HG03565 (cell line): ENCODE data around the gene ERVH48-1.
"Not testable (repeated sequence)": the region's sequence is repeated elsewhere in the genome, so short reads cannot be mapped to it uniquely, and the experiment has no call there.

ENCODE experiments used
- ATAC-seq: cut with Tn5 transposase; IDR thresholded peaks from one replicate; pipeline ENCODE4 v1.9.1; 2021; ENCODE audit warnings: mild to moderate bottlenecking, moderate library complexity; ENCODE audit not compliant: unreplicated experiment

The ERVH48-1 gene

DNA sequence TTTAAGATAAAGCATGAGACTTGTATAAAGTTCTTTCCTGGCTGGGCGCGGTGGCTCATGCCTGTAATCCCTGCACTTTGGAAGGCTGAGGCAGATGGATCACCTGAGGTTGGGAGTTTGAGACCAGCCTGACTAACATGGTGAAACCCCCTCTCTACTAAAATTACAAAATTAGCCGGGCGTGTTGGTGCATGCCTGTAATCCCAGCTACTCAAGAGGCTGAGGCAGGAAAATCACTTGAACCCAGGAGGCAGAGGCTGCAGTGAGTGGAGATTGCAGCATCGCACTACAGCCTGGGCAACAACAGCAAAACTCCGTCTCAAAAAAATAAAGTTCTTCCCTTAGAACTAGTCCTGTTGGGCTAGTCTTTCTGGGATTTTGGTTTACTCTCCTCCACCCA is 13.5 kb downstream of the ERVH48-1 start:
- ATAC-seq, result not testable (repeated sequence)

DNA sequence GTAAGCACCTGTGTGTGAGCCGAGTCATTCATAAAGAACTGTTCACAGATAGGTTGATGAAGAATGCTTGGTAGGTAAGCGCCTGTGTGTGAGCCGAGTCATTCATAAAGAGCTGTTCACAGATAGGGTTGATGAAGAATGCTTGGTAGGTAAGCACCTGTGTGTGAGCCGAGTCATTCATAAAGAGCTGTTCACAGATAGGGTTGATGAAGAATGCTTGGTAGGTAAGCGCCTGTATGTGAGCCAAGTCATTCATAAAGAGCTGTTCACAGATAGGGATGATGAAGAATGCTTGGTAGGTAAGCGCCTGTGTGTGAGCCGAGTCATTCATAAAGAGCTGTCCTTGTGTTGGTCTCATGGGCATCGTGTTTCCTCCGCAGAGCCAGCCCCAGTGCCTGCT is 16.9 kb downstream of the ERVH48-1 start:
- ATAC-seq, result not testable (repeated sequence)

DNA sequence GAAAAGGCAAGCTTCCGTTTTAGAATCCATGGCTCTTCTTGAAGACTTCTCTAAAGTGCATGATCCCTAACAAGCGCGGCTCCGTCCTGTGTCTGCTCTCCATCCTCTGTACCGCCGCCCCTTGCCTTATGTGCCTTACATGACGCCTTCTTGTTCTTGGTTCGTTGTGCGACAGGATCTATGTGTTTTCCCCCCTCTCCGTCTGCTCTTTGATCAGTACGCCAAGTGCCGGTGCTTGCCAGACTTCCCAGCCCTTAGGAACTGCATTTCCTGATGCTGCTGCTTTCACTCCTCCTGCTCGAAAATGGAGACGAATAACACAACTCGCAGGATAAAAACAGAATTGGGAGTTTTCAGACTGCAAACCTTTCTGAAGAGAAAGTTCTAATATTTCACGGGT is 19.2 kb downstream of the ERVH48-1 start:
- ATAC-seq, result no peak

DNA sequence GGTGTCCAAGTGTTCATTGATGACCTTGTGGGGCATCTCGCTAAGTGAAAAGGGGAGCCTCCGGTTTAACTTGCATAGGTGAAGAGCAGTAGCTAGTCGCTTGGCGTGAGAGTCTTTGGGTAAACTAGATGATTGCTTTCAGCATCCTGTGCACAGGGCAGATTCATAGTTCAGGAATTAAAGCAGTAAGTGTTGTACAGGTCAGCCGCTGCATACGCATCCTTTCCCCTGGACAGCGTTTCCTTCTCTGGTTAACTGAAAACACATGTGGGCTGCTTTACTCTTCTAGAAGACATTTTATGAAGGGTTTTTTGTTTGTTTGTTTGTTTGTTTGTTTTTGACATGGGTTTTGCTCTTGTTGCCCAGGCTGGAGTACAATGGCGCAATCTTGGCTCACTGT is 20.2 kb downstream of the ERVH48-1 start:
- ATAC-seq, result no peak

DNA sequence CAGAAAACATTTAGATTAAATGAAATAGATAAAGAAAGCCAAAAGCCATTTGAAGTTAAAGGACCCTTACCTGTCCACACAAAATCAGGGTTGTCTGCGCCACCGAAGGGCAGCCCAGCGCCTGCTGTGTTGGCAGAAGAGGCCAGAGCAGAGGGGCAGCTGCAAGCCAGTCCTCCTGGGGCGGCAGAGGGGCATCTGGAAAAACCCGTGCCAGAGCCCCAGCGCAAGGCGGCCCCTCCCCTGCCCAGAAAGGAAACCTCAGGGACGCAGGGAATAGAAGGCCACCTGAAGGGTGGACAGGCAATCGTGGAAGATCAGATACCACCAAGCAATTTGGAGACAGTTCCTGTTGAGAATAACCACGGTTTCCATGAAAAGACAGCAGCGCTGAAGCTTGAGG is 21.6 kb downstream of the ERVH48-1 start:
- ATAC-seq, result no peak

DNA sequence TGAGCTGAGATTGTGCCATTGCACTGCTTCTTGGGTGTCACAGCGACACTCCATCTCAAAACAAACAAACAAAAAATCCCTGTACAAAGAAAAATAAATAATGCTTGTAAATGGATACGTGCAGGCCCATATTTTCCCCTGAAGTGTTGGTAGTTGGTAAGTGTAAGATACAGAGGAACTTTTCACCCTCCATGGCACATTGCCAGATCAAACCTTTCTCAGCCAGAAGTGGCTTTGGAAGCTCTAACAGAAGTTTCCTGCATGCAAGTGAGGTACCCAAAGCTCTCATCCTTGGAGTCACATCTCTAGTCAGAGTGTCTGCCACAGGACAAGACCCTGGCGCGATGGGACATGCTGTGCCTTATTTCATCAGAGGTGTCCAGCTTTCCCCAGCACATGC is 25.0 kb downstream of the ERVH48-1 start:
- ATAC-seq, result no peak

DNA sequence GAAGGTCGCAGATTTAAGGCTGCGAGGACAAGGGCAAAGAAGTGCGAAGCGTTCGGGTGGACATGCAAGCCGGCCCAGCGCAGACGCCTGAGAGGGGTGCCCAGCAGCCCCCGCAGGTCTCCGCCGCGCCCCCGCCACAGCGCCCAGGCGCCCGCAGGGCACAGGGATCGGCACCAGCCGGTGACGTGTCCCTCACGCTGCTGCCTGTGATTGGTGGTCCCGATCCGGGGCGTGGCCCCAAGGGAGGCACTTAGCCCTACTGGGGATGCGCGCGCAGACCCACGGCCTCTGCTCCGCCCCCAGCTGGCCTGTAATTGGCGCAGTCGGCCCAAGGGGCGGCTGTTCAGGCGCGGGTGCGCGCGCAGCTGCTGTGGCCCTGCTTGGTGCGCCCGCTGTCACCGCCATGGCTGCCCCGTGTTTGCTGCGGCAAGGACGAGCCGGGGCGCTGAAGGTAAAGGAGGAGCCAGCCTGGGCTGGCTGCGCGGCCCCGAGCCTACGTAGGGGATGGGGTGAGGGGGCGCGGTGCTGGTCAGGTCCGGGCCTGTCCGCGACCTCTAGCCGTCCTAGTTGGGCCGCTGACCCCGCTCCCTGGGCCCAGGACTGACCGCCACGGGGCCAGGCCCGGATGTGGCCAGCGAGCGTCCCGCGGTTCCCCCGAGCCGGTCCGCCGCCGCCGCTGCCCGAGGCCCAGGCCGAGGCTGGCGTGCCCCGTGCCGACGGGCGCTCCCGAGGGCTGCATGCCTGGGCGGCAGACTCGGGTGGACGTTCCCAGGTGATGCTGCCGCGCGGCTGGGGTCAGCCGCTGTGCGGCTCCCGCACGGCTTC is 32.3 kb downstream of the ERVH48-1 start, which contains the start of gene NDUFV3:
TSS of gene NDUFV3 (plus strand) at position 379 of the 825 bp plus-strand sequence. CDS start at position 404, 25 bp downstream.
- ATAC-seq, result peak; percentile 86

DNA sequence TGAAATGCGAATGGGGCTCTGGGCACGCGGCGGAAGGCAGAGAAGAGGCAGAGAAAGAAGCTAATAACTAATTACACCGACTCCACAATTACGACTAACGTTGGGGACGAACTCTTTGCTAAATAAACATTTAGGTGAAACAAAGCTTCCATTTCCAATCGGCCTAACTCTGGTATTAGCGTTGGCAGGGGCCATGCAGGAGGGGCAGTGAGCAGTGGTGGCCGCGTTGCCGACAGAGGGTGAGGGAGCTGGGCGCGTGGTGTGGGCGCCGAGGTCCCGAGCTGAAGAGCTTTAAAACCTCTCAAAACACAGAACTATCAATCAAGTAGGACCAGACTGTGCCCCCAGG is 32.9 kb downstream of the ERVH48-1 start:
- no peak for ATAC-seq

DNA sequence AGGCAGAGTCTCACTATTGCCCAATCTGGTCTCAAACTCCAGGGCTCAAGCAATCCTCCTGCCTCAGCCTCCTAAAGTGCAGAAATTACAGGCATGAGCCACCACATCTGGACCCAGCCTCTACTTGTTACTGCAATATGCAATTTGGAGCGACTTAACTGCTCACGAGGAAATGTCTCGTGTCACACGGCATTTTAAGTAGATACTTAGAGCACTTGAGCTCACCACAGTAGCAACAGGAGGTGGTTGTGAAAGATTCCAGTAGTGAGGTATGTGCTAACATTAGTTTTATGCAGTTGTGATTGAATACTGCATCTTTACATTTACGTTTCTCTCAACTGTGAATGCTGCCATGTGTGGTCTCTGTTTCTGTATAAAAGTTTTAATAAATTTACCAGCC is 38.1 kb downstream of the ERVH48-1 start:
- no peak for ATAC-seq

DNA sequence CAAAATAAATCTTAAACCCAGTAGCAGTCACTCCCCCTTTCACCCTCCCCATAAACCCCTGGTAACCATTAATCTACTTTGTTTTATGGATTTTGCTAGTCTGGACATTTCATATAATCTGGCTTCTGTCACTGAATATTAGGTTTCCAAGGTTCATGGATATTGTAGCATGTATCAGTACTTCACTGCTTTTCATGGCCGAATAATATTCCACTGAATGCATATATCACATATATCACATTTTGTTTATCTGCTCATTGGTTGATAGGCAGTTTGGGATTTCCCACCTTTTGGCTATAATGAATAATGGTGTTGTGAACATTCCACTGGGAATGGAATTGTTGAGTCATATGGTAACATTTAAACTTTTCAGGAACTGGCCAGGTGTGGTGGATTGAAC is 41.5 kb downstream of the ERVH48-1 start:
- no peak for ATAC-seq

DNA sequence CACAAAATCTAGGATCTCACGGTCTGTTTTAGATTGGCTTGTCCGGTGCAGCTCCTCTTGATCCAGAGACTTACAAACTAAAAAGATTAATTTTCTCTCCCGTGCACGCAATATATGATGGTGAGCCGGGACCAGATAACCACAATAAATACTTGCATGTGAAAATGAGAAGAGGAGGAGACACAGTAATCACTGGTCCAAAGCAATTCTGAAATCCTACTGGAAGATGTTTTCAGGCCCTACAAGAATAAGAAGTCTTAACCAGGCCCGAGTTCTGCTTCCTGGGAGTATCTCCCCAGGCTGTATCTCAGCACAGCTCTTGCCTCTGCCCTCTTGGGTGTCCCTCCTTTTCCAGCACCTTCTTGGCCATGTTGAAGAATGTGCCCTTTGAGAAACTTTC is 45.1 kb downstream of the ERVH48-1 start:
- ATAC-seq, result no peak

DNA sequence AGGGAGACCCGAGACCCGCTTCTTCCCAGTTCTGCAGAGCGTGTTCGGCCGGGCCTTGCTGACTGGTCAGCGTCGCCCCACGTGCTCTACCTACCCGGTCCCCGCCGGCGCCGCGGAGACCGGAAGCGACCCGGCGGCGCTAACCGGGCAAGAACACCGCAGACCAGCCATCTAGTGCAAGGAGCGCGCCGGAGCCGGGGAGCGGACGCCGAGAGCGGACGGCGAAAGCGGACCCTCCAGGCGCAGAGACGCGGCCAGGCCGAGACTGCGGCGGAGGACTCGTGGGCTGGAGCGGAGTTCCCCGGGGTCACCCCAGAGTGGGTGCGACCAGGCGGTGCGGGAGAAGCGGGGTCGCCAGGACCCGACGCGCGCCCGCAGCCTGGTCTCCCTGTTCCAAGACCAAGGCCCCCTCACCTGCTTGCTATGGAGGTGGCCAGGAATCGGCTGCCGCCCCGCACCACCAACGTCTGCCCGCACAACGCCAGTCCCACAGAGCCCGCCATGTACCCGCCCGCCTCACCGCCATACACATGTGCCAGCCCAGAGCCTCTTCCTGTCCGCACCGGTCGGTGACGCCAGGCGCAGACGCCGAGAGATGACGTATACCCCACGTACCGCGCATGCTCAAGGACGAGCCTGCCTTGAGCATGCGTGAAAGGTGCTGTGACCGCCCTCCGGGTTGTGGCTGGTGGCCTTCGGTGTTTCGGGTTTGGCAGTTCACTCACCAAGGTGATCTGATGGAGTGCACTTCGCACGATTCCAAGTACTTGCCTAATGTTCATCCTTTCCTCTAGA is 46.2 kb downstream of the ERVH48-1 start, which contains the start of gene WDR4:
TSS of gene WDR4 (minus strand) at position 547 of the 795 bp plus-strand sequence. CDS start at position 503, 44 bp downstream.
- peak; percentile 86 for ATAC-seq

DNA sequence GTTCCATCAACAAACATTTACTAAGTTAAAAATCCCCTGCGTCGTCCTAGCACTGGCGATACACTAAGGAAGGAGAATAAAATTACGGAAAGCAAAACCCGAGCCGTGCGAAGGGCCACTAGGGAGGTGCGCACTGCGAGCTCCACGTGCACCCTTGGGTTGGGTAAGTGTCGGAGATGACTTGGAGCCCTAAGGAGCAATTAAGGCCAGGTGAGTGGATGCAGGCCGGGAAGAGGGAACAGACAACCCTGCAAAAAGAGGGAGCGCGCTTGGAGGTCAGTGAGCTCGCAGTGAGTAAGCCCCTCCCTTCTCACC is 46.8 kb downstream of the ERVH48-1 start:
- peak; percentile 1 for ATAC-seq

DNA sequence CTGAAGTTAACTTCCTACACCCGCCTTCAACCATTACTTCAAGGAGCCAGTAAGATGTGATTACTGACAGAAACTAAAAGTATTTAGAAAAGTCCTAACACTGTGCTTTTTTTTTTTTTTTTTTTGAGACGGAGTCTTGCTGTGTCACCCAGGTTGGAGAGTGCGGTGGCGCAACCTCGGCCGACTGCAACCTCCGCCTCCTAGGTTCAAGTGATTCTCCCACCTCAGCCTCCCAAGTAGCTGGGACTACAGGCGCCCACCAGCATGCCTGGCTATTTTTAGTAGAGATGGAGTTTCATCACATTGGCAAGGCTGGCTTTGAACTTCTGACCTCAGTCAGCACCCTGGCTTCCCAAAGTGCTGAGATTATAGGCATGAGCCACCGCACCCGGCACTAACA is 49.6 kb downstream of the ERVH48-1 start:
- ATAC-seq, result not testable (repeated sequence)

DNA sequence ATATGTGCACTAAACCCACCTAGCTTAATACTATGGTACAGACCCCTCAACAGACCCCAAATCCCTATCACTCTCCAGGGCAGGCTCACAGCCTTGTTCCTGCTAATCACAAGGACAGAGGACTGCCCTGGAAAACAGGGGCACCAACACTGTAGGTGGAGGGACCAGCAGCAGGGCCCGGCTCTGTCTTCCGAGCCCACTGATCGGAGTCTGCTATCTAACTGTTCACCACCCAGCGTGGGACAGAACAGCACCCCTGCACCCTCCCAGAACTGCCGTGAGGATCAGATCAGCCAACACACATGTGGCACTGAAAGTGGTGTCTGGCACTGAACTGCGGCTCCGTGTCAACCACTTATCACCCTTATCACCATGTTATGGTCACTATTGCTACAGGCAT is 52.3 kb downstream of the ERVH48-1 start:
- no peak for ATAC-seq

DNA sequence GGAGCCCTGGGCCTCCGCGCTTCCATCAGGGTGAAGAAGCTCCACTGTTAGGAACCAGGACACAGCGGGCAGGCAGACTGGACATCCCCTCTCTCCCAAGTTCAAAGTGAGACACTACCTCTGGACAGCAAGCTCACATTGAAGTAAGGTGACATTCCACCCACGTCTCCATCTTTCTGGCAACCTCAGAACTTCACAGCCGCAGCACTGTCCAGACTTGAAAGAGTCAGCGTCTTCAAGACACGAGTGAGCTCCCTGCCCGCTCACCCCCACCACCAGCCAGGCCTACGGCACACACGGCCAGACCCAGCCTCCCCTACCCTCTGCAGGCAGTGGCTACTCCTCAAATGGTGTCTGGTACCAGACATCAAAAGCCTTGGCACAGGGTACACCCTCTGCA is 57.2 kb downstream of the ERVH48-1 start:
- ATAC-seq, result no peak
